ENCODE data around the gene OR2K2. TPM values are rescaled to one million over a fixed set of nuclear protein-coding genes. Genes with fewer than 3 reads are reported as not detected.
"Not testable (repeated sequence)": the region's sequence is repeated elsewhere in the genome, so short reads cannot be mapped to it uniquely, and the experiment has no call there.

Gene OR2K2
- total RNA-seq (not detected), polyA plus RNA-seq (not detected)

GRCh38 chr9:111330124-111330523 is at the start of gene OR2K2:
OR2K2 (minus strand) TSS chr9:111330224; CDS start chr9:111328433, 1,791 bp downstream.
- WGBS = 78% methylated on average over 4 of the region's 4 CpGs
- no peaks in the 10 kb centered on the region for H3K4me1 ChIP-seq (ENCODE audit: insufficient read depth)
- no peak for DNase-seq (ENCODE audit: extremely low spot score)

GRCh38 chr9:111375817-111376564 is 46.0 kb upstream of the OR2K2 start:
- no peak overlapping the region for H3K4me3 ChIP-seq (ENCODE audit: low read depth, low read length)
- H3K27ac ChIP-seq (ENCODE audit: low read depth) = no peak overlapping the region
- no peak for DNase-seq (ENCODE audit: extremely low spot score)
- WGBS = 95% methylated on average over 3 of the region's 3 CpGs
- H3K4me1 ChIP-seq (ENCODE audit: insufficient read depth) = no peaks in the 10 kb centered on the region
- peaks cover 6% of the 10 kb centered on the region for H3K36me3 ChIP-seq (ENCODE audit: insufficient read depth)

More at GRCh38 chr9:111330124-111330523, at the start of gene OR2K2:
- Histone ChIP-seq H3K27ac (ENCODE audit: low read depth) (no peak within 1 kb of the TSS), H3K36me3 (ENCODE audit: insufficient read depth) (no peaks in the 10 kb centered on the region), H3K4me3 (ENCODE audit: low read depth, low read length) (no peak within 1 kb of the TSS)

- H3K27ac ChIP-seq (ENCODE audit: low read depth) = no peak overlapping the region
- peaks cover 5% of the 10 kb centered on the region for H3K36me3 ChIP-seq (ENCODE audit: insufficient read depth)
- no peak for DNase-seq (ENCODE audit: extremely low spot score)
- H3K4me1 ChIP-seq (ENCODE audit: insufficient read depth) = no peaks in the 10 kb centered on the region
- 85% methylated on average over 2 of the region's 2 CpGs for WGBS
- H3K4me3 ChIP-seq (ENCODE audit: low read depth, low read length) = no peak overlapping the region
These were observed 45.0 kb upstream of the OR2K2 start for GRCh38 chr9:111375062-111375461.

- no peak for DNase-seq (ENCODE audit: extremely low spot score)
- 95% methylated on average over 6 of the region's 6 CpGs for WGBS
- Histone ChIP-seq H3K4me1 (ENCODE audit: insufficient read depth) (no peaks in the 10 kb centered on the region), H3K36me3 (ENCODE audit: insufficient read depth) (peaks cover 8% of the 10 kb centered on the region), H3K4me3 (ENCODE audit: low read depth, low read length) (no peak overlapping the region), H3K27ac (ENCODE audit: low read depth) (no peak overlapping the region)
These were observed 42.3 kb upstream of the OR2K2 start for GRCh38 chr9:111372297-111372696.

GRCh38 chr9:111366978-111367377 is 37.0 kb upstream of the OR2K2 start:
- 97% methylated on average over 1 of the region's 1 CpG for WGBS
- no peak overlapping the region for H3K27ac ChIP-seq (ENCODE audit: low read depth)
- no peak for DNase-seq (ENCODE audit: extremely low spot score)
- peaks cover 7% of the 10 kb centered on the region for H3K36me3 ChIP-seq (ENCODE audit: insufficient read depth)
- H3K4me3 ChIP-seq (ENCODE audit: low read depth, low read length) = no peak overlapping the region
- H3K4me1 ChIP-seq (ENCODE audit: insufficient read depth) = no peaks in the 10 kb centered on the region

GRCh38 chr9:111362526-111362925 is 32.5 kb upstream of the OR2K2 start:
- no peaks in the 10 kb centered on the region for H3K4me1 ChIP-seq (ENCODE audit: insufficient read depth)
- peaks cover 4% of the 10 kb centered on the region for H3K36me3 ChIP-seq (ENCODE audit: insufficient read depth)
- DNase-seq (ENCODE audit: extremely low spot score) = no peak
- H3K4me3 ChIP-seq (ENCODE audit: low read depth, low read length) = no peak overlapping the region
- WGBS = 55% methylated on average over 5 of the region's 5 CpGs
- no peak overlapping the region for H3K27ac ChIP-seq (ENCODE audit: low read depth)

- 79% methylated on average over 2 of the region's 2 CpGs for WGBS
- Histone ChIP-seq H3K4me3 (ENCODE audit: low read depth, low read length) (no peak overlapping the region), H3K36me3 (ENCODE audit: insufficient read depth) (peaks cover 2% of the 10 kb centered on the region), H3K4me1 (ENCODE audit: insufficient read depth) (no peaks in the 10 kb centered on the region), H3K27ac (ENCODE audit: low read depth) (no peak overlapping the region)
- DNase-seq (ENCODE audit: extremely low spot score) = no peak
These were observed 30.9 kb upstream of the OR2K2 start for GRCh38 chr9:111360881-111361280.

- peaks cover under 1% of the 10 kb centered on the region for H3K36me3 ChIP-seq (ENCODE audit: insufficient read depth)
- no peak overlapping the region for H3K27ac ChIP-seq (ENCODE audit: low read depth)
- 25% methylated on average over 11 of the region's 11 CpGs for WGBS
- no peak for DNase-seq (ENCODE audit: extremely low spot score)
- peak overlapping the region; percentile 3 for H3K4me3 ChIP-seq (ENCODE audit: low read depth, low read length)
- H3K4me1 ChIP-seq (ENCODE audit: insufficient read depth) = no peaks in the 10 kb centered on the region
These were observed 26.6 kb upstream of the OR2K2 start for GRCh38 chr9:111356481-111357244.

GRCh38 chr9:111352545-111352944 is 22.5 kb upstream of the OR2K2 start:
- Histone ChIP-seq H3K4me1 (ENCODE audit: insufficient read depth) (no peaks in the 10 kb centered on the region), H3K4me3 (ENCODE audit: low read depth, low read length) (no peak overlapping the region), H3K36me3 (ENCODE audit: insufficient read depth) (no peaks in the 10 kb centered on the region), H3K27ac (ENCODE audit: low read depth) (no peak overlapping the region)
- WGBS = 40% methylated on average over 2 of the region's 2 CpGs
- no peak for DNase-seq (ENCODE audit: extremely low spot score)

- no peak overlapping the region for H3K4me3 ChIP-seq (ENCODE audit: low read depth, low read length)
- peaks cover 2% of the 10 kb centered on the region for H3K4me1 ChIP-seq (ENCODE audit: insufficient read depth)
- H3K36me3 ChIP-seq (ENCODE audit: insufficient read depth) = no peaks in the 10 kb centered on the region
- H3K27ac ChIP-seq (ENCODE audit: low read depth) = no peak overlapping the region
- no peak for DNase-seq (ENCODE audit: extremely low spot score)
These were observed 20.5 kb upstream of the OR2K2 start for GRCh38 chr9:111350556-111350955.

- no peaks in the 10 kb centered on the region for H3K36me3 ChIP-seq (ENCODE audit: insufficient read depth)
- no peak for DNase-seq (ENCODE audit: extremely low spot score)
- 78% methylated on average over 5 of the region's 5 CpGs for WGBS
- H3K27ac ChIP-seq (ENCODE audit: low read depth) = no peak overlapping the region
- H3K4me1 ChIP-seq (ENCODE audit: insufficient read depth) = peaks cover 2% of the 10 kb centered on the region
- H3K4me3 ChIP-seq (ENCODE audit: low read depth, low read length) = no peak overlapping the region
These were observed 19.7 kb upstream of the OR2K2 start for GRCh38 chr9:111349766-111350165.

GRCh38 chr9:111348821-111349271 is 18.8 kb upstream of the OR2K2 start:
- WGBS = 37% methylated on average over 4 of the region's 4 CpGs
- Histone ChIP-seq H3K4me1 (ENCODE audit: insufficient read depth) (peaks cover 2% of the 10 kb centered on the region), H3K27ac (ENCODE audit: low read depth) (no peak overlapping the region), H3K36me3 (ENCODE audit: insufficient read depth) (no peaks in the 10 kb centered on the region), H3K4me3 (ENCODE audit: low read depth, low read length) (no peak overlapping the region)
- DNase-seq (ENCODE audit: extremely low spot score) = peak; percentile 11

- not testable (repeated sequence) for H3K27ac ChIP-seq (ENCODE audit: low read depth); H3K4me3 ChIP-seq (ENCODE audit: low read depth, low read length); H3K36me3 ChIP-seq (ENCODE audit: insufficient read depth); DNase-seq (ENCODE audit: extremely low spot score); H3K4me1 ChIP-seq (ENCODE audit: insufficient read depth)
- WGBS = 70% methylated on average over 5 of the region's 5 CpGs
These were observed 4.4 kb upstream of the OR2K2 start for GRCh38 chr9:111334318-111334863.

GRCh38 chr9:111320631-111321030 is 9.4 kb downstream of the OR2K2 start:
- Histone ChIP-seq H3K36me3 (ENCODE audit: insufficient read depth) (no peaks in the 10 kb centered on the region), H3K4me3 (ENCODE audit: low read depth, low read length) (no peak overlapping the region), H3K27ac (ENCODE audit: low read depth) (no peak overlapping the region), H3K4me1 (ENCODE audit: insufficient read depth) (no peaks in the 10 kb centered on the region)
- 70% methylated on average over 3 of the region's 3 CpGs for WGBS
- no peak for DNase-seq (ENCODE audit: extremely low spot score)
